ENCODE results near the gene CCSAP.

CCSAP gene

GRCh38 chr1:229300099-229300757 lies 42.6 kb downstream of the CCSAP start:
- no peak for TF ChIP-seq CTCF (IDR thresholded peaks at IDR 0.05; ENCODE audit: low read depth, low read length, missing control alignments)
- DNase-seq (ENCODE audit: low read depth), result no peak
- H3K4me3 ChIP-seq (ENCODE audit: low read depth, low read length), result no peak overlapping the region

- TF ChIP-seq CTCF (IDR thresholded peaks at IDR 0.05; ENCODE audit: low read depth, low read length, missing control alignments), result no peak
- DNase-seq (ENCODE audit: low read depth), result no peak
- H3K4me3 ChIP-seq (ENCODE audit: low read depth, low read length), result no peak overlapping the region
Measured at GRCh38 chr1:229298887-229299503, 43.9 kb downstream of the CCSAP start.

GRCh38 chr1:229298420-229298819 lies 44.4 kb downstream of the CCSAP start:
- H3K4me3 ChIP-seq (ENCODE audit: low read depth, low read length), result no peak overlapping the region
- DNase-seq (ENCODE audit: low read depth), result no peak
- TF ChIP-seq CTCF (IDR thresholded peaks at IDR 0.05; ENCODE audit: low read depth, low read length, missing control alignments), result no peak

- no peak for TF ChIP-seq CTCF (IDR thresholded peaks at IDR 0.05; ENCODE audit: low read depth, low read length, missing control alignments)
- no peak for DNase-seq (ENCODE audit: low read depth)
- no peak overlapping the region for H3K4me3 ChIP-seq (ENCODE audit: low read depth, low read length)
Measured at GRCh38 chr1:229297746-229298145, 45.1 kb downstream of the CCSAP start.

- no peak for DNase-seq (ENCODE audit: low read depth)
- no peak overlapping the region for H3K4me3 ChIP-seq (ENCODE audit: low read depth, low read length)
- no peak for TF ChIP-seq CTCF (IDR thresholded peaks at IDR 0.05; ENCODE audit: low read depth, low read length, missing control alignments)
Measured at GRCh38 chr1:229296541-229296941, 46.3 kb downstream of the CCSAP start.

GRCh38 chr1:229295745-229296144 lies 47.1 kb downstream of the CCSAP start:
- no peak for TF ChIP-seq CTCF (IDR thresholded peaks at IDR 0.05; ENCODE audit: low read depth, low read length, missing control alignments)
- DNase-seq (ENCODE audit: low read depth), result no peak
- no peak overlapping the region for H3K4me3 ChIP-seq (ENCODE audit: low read depth, low read length)
